NCI-H2081 (cell line): ENCODE data around the gene CNR2.
"Not testable (repeated sequence)": the region's sequence is repeated elsewhere in the genome, so short reads cannot be mapped to it uniquely, and the experiment has no call there.

Experiments used
- DNase-seq, 2 experiments: peaks; one replicate each; lab custom pipeline; 2025; lab: John Stamatoyannopoulos, UW

Gene CNR2

DNA sequence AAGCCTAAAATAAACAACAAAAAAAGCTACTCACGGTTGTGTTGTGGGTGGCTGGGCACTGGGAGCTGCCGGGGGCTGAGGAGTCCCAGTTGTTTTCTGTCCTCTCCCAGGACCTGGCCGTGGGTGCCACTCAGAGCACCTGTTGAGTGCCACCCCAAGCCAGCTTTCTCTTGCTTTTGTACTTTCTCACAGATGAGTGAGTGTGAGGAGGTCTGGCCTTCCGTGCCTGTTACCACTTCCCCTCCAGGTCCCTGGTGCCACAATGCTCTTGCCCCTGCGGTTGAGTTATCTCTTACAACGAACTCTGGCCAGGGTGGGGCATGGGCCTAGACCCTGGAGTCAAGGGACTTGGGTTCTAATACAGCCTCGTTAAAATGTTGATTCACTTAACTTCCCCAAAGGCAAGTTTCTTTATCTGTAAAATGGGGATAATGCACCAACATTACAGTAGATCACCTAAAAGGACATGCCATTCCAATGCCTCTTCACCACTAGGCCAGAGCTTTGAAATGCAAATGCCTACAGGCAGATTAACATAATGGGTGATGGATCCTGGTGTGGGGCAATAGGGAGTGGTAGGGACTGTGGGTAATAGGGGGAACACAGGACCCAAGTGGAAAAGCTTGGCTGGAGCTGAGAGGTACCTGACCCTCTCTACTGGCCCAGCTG, at the start of gene CNR2:
Gene CNR2 (minus strand): TSS at position 151 of the 669 bp plus-strand sequence. CDS start 37,745 bp downstream, outside the sequence.
- no peak for DNase-seq

DNA sequence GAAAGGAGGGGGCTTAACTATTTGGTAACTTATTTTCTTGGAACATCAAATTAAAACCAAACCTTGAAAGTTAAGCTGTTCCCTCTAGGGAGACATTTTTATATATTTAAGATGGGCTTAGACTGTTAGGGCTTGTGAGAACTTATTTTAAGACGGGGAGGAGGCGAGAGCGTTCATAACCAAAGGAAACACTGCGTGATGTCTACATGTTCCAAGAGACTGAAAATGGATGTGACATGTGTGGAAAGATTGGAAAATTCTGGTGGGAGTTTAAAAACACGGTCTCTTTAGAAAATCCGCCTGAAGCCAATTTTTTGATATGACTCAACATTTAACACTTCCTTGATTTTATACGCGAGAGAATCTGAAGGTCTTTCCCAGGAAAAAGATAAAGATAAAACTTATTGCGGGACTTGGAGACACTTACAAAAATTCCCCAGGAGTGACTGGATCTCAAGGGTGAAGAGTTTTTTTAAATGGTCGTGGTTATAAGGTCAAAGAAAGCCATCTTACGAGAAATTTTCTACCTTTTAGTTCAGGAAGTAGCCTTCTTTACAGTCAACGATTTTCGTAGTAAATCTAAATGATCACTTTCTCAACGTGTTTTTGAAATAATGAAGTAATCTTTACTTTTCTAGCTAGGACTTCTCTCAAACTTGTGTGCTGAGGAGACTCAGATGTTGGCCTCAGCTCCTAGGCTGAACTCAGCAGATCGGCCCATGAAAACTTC, 47.3 kb upstream of the CNR2 start:
- DNase-seq = no peak

DNA sequence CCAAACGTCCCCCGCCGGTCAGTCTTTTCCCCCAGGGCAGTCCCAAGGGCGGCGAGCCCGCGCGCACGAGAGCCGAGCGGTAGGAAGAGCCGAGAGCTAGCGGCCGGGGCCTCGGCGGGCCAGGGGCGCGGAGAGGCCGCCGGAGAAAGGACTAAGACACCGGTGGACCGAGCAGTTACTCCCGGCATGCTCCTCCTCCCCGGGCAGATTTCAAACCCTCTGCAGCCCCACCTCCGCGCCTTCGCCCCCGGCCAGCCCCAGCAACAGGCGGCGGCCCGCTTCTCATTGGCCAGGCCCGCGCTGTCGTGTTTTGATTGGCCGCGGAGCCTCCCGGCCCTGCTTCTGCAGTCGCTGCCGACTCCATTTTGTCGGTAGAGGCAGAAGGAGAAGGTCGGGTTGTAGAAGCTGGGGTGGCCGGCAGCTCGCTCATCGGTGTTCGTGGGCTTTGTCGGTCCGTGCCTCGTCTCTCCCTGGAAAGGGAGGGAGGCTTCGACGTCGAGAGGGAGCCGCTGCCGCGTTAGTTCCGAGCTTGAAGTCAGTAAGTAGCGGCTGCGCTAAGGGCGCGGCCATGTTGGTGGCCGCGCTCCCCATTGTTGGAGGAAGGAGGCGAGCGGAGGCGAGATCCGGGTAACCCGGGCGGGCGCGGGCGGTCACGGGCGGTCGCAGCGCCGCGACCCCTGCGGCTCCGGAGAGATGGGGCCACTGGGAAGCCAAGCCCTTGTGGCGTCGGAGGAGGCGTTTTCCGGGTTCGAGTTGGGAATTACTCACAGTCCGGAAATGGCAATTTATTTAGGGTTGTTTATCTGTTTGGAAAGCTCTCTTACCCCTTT, 46.5 kb upstream of the CNR2 start, which contains the start of gene PNRC2:
Gene PNRC2 (plus strand): TSS at position 368 of the 830 bp plus-strand sequence. CDS start 1,630 bp downstream, outside the sequence.
- DNase-seq = peak; percentile 98

DNA sequence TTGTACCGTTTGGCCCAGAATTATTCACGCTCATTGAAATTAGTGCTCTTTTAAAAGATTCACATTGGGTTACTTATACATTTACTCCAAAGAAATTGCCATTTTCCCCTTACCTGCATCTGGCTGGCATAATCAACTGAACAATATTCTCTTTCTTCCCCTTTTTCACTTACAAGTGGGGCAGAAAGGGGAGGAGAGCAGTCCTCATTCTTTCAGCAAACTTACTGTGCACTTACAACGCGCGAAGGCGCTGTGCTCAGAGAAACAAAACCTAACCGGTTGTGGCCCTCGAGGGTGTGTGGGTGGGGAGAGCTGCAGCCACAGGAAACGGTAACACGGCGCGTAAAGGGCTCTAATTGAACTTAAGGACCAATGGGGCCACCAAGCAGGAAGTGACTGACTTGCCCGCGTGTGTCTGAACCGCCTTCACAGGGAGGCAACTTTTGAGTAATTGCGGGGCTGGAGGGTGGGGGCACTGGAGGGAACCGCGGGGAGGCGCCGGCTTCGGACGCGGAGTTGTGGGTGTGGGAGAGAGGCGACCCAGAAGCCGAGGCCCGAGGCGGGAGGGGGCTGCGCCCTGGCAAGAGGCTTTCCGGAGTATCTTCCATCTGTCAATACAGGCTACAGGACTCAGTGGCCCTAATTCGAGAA, 45.8 kb upstream of the CNR2 start:
- DNase-seq = peak; percentile 96 to 98

DNA sequence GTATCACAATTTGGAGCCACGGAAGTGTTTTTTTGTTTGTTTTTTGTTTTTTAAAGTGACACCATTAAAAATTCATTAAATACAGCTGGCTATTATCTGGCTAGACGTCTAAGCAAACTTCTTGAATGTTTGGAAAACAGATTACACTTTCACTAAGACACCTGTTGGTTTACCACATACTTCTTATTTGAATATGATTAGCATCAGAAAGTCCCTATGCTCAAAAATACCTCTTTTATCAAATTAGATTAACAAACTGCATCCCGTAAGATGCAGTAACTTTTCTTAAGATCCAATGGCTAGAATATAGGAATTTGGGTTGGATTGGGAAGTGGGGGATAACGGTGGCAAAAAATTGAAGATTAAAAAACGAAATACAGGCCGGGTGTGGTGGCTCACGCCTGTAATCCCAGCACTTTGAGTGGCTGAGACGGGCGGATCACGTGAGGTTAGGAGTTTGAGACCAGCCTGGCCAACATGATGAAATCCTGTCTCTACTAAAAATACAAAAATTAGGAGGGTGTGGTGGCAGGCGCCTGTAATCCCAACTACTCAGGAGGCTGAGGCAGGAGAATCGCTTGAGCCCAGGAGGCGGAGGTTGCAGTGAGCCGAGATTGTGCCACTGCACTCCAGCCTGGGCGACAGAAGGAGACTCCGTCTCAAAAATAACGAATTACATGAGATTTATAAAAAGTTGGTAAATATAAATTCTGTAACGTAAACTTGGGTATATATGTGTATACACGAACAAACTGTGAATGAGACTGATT, 45.1 kb upstream of the CNR2 start:
- DNase-seq = not testable (repeated sequence)

DNA sequence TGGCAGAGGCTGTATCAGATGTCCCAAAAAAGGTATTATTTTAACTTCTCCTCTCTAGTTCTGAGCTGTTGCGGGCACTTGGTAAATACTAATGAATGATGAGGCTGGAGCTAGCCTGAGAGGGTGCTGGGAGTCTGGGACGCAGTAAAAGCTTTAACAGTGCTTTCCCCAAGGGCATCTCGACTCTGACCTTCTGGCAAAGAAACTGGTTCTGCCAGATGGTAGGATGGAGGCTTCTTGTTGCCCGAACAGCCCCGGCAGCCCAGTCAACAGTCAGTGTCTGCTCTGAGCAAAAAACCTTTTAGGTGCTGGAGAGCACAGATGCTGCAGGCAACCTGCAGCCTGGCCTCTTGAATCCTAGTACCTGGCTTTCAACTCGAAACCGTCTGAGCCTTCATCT, 43.9 kb upstream of the CNR2 start:
- peak in 1 of 2 experiments; percentile 34 for DNase-seq

DNA sequence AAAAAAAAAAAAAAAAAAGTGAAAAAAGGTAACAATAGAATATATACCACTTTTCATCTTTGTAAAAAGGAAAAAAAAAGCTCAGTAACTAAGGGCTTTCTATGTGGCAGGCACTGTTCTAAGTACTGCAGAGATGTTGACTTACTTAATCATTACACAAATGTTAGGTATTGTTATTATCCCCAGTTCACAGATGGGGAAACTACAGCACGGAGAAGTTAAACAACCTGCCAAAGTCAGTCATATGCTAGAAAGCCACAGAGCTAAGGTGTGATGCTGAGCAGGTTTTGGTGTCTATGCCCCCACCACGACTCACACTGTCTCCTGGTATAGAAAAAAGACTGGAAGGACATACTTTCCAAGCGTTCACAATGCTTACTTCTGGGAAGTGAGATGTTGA, 39.9 kb upstream of the CNR2 start:
- DNase-seq = no peak

DNA sequence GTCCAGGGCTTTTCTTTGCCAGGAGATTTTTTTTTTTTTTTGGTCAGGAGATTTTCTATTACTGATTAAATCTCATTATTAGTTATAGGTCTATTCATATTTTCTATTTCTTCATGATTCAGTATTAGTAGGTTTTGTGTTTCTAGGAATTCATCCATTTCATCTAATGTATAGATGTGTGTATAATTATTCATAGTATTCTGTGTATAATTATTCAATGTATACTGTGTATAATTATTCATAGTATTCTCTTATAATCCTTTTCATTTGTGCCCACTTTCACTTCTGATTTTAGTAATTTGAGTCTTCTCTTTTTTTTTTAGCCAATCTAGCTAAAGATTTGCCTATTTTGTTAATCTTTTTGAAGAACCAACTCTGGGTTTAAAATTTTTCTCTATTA, 34.2 kb upstream of the CNR2 start:
- DNase-seq = no peak

DNA sequence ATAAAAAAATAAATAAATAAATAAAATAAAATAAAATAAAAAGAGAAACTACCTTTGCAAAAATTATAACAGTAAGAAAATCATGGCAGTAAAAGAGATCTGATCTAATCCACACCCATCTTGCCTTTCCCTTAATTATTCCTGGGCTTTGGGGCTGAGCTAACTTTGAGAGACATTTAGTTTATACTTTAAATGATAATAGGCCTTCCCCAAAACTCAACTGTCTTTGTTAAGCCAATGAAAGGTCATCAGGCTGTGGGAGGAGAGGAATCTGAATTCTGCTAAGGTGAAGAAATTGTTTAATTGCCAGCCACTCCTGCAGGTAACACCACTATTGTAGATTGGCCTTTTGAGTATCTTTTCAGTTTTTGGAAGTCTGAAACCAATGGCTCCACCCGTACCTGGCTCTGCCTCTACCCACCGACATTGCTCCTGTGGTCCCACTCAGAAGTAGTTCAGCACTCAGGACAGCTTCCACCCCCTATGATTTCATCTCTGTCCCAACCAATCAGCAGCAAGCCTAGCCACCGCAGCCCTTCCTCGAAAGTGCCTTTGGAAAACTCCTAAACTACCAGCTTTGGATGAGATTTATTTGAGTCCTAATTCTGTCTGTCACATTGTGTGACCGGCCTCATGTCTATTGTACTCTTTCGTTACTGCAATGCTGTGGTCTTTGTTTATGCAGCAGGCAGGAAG, 23.5 kb upstream of the CNR2 start:
- DNase-seq = no peak

DNA sequence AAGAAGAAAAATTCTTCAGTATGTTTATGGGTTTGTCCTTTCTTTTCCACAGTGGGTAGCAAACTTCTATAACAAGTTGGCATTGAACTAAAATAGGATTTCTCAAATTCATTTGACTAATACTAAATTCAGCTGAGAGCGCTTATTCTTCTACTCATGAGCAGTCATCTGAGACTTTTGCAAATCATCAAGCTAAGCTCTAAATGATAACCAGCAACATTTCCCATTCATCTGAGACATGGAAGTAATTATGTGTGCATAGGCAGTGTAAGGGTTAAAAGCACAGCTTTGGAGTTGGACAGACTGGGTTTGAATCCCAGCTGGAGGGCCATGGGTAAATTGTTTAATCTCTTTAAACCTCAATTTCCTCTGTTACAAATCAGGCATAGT, 18.3 kb upstream of the CNR2 start:
- DNase-seq = no peak

DNA sequence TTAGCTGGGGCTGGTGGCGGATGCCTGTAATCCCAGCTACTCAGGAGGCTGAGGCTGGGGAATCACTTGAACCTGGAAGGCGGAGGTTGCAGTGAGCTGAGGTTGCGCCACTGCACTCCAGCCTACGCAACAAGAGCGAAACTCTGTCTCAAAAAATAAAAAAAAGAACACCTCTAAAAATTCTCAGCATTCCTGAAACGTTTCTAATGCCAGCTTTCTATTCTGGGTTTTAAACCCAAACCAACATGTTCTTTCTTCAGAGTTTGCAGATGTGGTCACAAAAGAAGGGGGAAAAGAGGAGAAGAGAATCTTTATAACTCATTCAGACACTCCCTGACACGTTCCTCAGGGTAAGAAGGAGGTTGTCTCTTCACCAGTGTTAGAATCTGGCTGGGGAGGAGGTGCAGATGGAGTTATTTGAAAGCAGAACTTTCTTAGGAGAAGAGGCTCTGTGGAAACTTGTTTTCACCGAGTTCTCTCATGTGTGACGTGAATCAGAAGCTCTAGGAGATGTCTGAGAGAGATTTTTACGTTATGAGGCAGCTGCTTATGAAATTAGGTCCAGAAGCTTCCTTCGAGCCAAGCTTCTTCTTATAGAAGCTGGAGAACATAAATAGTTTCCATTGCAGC, 17.8 kb upstream of the CNR2 start:
- no peak for DNase-seq

- no peak for DNase-seq
These were observed 17.1 kb upstream of the CNR2 start for GRCh38 chr1:23930270-23930669.

DNA sequence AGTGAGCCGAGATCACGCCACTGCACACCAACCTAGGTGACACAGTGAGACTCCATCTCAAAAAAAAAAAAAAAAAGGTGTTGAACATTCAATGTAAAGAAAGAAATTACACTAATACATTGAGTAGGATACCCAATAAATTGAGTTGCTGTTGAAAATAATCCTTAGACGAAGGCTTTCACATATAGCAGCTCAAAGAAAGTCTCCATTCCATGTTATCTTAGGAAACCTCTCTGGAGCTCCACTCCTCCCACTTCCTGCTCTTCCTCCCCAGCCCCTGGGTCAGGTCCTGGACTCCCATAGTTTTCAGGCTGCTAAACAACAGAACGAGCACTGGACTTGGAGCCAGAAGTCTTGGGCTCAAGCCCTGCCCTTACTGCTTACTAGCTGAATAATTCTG, 15.6 kb upstream of the CNR2 start:
- DNase-seq = no peak

DNA sequence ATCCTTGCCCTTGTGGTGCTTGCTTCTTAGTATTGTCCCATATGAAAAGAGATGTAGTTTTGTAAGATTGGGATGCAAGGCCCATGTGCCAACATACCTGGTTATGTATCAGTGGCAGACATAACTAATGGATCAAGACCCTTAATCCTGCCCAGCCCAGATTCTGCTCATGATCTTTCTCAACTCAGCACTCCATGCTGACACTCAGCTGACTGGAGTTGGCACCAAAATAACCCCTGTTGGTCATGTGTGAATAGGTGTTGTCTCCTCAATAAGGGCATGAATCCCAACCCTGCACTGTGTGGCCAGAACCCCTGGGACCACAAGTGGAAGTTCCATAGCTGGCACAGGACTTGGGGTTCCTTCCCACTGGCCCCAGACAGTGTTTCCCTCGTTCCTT, 13.9 kb upstream of the CNR2 start:
- DNase-seq = no peak

- no peak for DNase-seq
These were observed 12.1 kb upstream of the CNR2 start for GRCh38 chr1:23925279-23925678.

GRCh38 chr1:23924601-23925000, 11.4 kb upstream of the CNR2 start:
- DNase-seq = no peak

DNA sequence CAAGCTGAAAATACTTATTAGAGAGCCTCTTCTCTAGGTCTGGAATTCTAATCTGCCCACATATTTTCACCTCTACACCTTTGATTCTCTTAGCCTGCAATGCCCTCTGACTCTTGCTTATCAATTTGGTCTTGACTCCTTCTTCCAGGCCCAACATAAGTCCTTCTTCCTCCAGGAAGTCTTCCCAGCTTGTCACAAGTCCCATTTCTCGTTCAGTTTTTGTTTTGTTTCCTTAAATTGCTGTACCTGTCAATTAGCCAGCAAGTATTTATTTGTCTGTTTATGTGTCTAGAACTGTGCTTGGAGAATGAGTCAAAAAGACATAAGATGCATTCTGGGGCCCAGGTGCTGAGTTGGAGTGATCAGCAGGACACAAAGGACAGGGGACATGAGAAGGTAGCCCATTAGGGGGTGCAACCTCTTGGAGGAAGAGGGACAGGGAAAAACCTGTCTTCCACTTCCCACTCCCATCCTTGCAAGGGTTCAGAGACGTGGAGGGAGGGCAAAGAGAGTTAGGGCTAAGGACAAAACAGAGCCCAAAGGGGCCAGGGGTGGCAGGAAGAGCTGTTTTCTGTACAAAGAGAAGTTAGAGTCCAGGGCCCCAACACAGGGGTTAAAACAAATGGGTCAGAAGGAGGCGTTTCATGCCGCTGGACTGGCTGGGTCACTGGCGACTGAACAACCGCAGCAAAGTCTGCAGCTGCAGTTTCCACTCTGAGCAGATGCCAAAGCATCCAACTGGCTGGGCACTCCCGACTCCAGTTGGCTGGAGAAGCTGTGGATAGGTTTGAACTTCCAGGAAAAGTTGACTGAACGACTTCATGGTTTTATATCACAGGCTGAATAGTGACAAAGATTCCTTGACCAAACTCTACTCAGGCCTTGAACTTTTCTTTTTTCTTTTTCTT, 10.7 kb upstream of the CNR2 start:
- no peak for DNase-seq

GRCh38 chr1:23922321-23922943, 9.3 kb upstream of the CNR2 start:
- DNase-seq = no peak
